GM18517 (cell line): ENCODE data around the gene FKBP4.
A peak's percentile ranks its signal among the peaks of the same experiment; 100 is the strongest.

Experiments
- ATAC-seq: cut with Tn5 transposase; IDR thresholded peaks from one replicate; pipeline ENCODE4 v1.9.1; 2021; ENCODE audit warnings: mild to moderate bottlenecking, moderate library complexity; ENCODE audit not compliant: unreplicated experiment

FKBP4 gene

GRCh38 chr12:2776129-2776806 lies 18.5 kb upstream of the FKBP4 start:
- no peak for ATAC-seq

GRCh38 chr12:2779281-2779680 lies 15.5 kb upstream of the FKBP4 start:
- ATAC-seq, result no peak

- ATAC-seq, result no peak
Observed at GRCh38 chr12:2783936-2784600, 10.7 kb upstream of the FKBP4 start.

GRCh38 chr12:2785017-2785416 lies 9.8 kb upstream of the FKBP4 start:
- ATAC-seq, result no peak

- no peak for ATAC-seq
Observed at GRCh38 chr12:2791089-2791488, 3.7 kb upstream of the FKBP4 start.

- ATAC-seq, result no peak
Observed at GRCh38 chr12:2792671-2793500, 1.9 kb upstream of the FKBP4 start.

- ATAC-seq, result no peak
Observed at GRCh38 chr12:2793561-2793960, 1.2 kb upstream of the FKBP4 start.

- no peak for ATAC-seq
Observed at GRCh38 chr12:2794191-2794735, 507 bp upstream of the FKBP4 start.

- peak; percentile 54 for ATAC-seq
Observed at GRCh38 chr12:2795291-2796186, 769 bp downstream of the FKBP4 start.

- no peak for ATAC-seq
Observed at GRCh38 chr12:2796187-2796666, 1.5 kb downstream of the FKBP4 start.

- ATAC-seq, result no peak
Observed at GRCh38 chr12:2797721-2798418, 3.1 kb downstream of the FKBP4 start.

- no peak for ATAC-seq
Observed at GRCh38 chr12:2800046-2800570, 5.3 kb downstream of the FKBP4 start.

- ATAC-seq, result no peak
Observed at GRCh38 chr12:2801044-2801783, 6.4 kb downstream of the FKBP4 start.

GRCh38 chr12:2803635-2804392 lies 9.0 kb downstream of the FKBP4 start:
- no peak for ATAC-seq

- no peak for ATAC-seq
Observed at GRCh38 chr12:2804393-2805142, 9.8 kb downstream of the FKBP4 start.

- no peak for ATAC-seq
Observed at GRCh38 chr12:2805143-2805520, 10.4 kb downstream of the FKBP4 start.

- ATAC-seq, result no peak
Observed at GRCh38 chr12:2806700-2807099, 11.9 kb downstream of the FKBP4 start.
